HCT116 (cell line): ENCODE results near the gene GPS1. TPM values are rescaled to one million over a fixed set of nuclear protein-coding genes. Genes with fewer than 3 reads are reported as not detected.
A peak's percentile ranks its signal among the peaks of the same experiment; 100 is the strongest.

Source experiments
- ATAC-seq: fragments of 200-7000 bp; cut with Tn5 transposase; 2 replicates; pipeline ENCODE4 v1.9.1; 2020; ENCODE audit warnings: mild to moderate bottlenecking, moderate library complexity
- BruUV-seq: library from RNA; stranded (reverse); fragments of 400-500 nt; replicated peaks from 2 replicates; lab custom pipeline; 2021; lab: Mats Ljungman, UMichigan
- CTCF ChIA-PET: fragments of 300-600 bp; sonication (Branson Sonifier 250); formaldehyde crosslinking; loops from one replicate; lab custom pipeline; 2021; ENCODE audit warnings: antibody characterized with exemption; lab: Charles Lee
- POLR2A ChIA-PET: fragments of 300-600, 350-600 bp; sonication (Branson Sonifier 250); formaldehyde crosslinking; loops from one replicate; lab custom pipeline; 2021; ENCODE audit warnings: antibody characterized with exemption; lab: Charles Lee
- RAD21 ChIA-PET, 2 experiments: fragments of 300-600 bp; sonication (Branson Sonifier 250); formaldehyde crosslinking; loops; one replicate each; lab custom pipeline; 2023; ENCODE audit warnings: low total read pairs in 2 of 2; ENCODE audit not compliant: uncharacterized antibody in 2 of 2, unreplicated experiment in 2 of 2, low non-redundant PET in 1 of 2; lab: Charles Lee
- DNase-seq: peaks from one replicate; pipeline ENCODE4 v3.0.0-alpha.2; 2010; ENCODE audit warnings: low read depth, low spot score
- H2AFZ ChIP-seq: fragments of 200-600 bp; shearing (Covaris generic), sonication (generic); 2 replicates; pipeline ENCODE4 v1.6.1; 2017; ENCODE audit warnings: low read depth, mixed run types, mixed read lengths, antibody characterized with exemption, low read length; ENCODE audit not compliant: poor library complexity, severe bottlenecking
- H3K27ac ChIP-seq: 2 replicates; pipeline ENCODE4 v1.5.1; 2012; ENCODE audit warnings: low read depth, low read length
- H3K27me3 ChIP-seq: fragments of 200-600 bp; sonication (generic); 2 replicates; pipeline ENCODE4 v1.6.1; 2016; ENCODE audit warnings: mixed run types, low read length, mixed read lengths; ENCODE audit not compliant: insufficient read depth
- H3K36me3 ChIP-seq, 2 experiments: fragments of 200-500 bp in 1 of 2; fragments of 200-600 bp in 1 of 2; sonication (Bioruptor generic) in 1 of 2; sonication (generic) in 1 of 2; 2 replicates each; pipeline versions ENCODE4 v1.5.1 to v1.6.1; 2014 to 2016; ENCODE audit warnings: low read length in 2 of 2, inconsistent platforms in 1 of 2, mixed read lengths in 1 of 2, mixed run types in 1 of 2; ENCODE audit not compliant: insufficient read depth in 2 of 2, control insufficient read depth in 1 of 2
- H3K4me1 ChIP-seq, 2 experiments: fragments of 200-600 bp in 1 of 2; sonication (generic) in 1 of 2; 2 replicates each; pipeline versions ENCODE4 v1.5.1 to v1.6.1; 2012 to 2017; ENCODE audit warnings: low read length in 2 of 2, inconsistent platforms in 1 of 2, mild to moderate bottlenecking in 1 of 2, mixed read lengths in 1 of 2, mixed run types in 1 of 2, moderate library complexity in 1 of 2; ENCODE audit not compliant: insufficient read depth in 2 of 2, control insufficient read depth in 1 of 2
- H3K4me2 ChIP-seq: fragments of 200-600 bp; sonication (generic); 2 replicates; pipeline ENCODE4 v1.6.1; 2017; ENCODE audit warnings: mixed run types, low read length, mixed read lengths
- H3K4me3 ChIP-seq, 2 experiments: fragments of 200-600 bp in 1 of 2; sonication (generic) in 1 of 2; replicated peaks in 1 of 2; 2 replicates each; pipeline ENCODE4 v1.5.1; 2011 to 2016; ENCODE audit warnings: low read length in 2 of 2, control low read depth in 1 of 2, low read depth in 1 of 2, mild to moderate bottlenecking in 1 of 2, mixed read lengths in 1 of 2, mixed run types in 1 of 2
- H3K79me2 ChIP-seq: fragments of 200-600 bp; sonication (generic); 2 replicates; pipeline ENCODE4 v1.6.1; 2017; ENCODE audit warnings: mild to moderate bottlenecking, mixed run types, low read length, moderate library complexity, mixed read lengths; ENCODE audit not compliant: insufficient read depth
- H3K9ac ChIP-seq: fragments of 200-600 bp; sonication (generic); 2 replicates; pipeline ENCODE4 v1.6.1; 2016; ENCODE audit warnings: low read length, mixed read lengths
- H3K9me2 ChIP-seq: fragments of 200-600 bp; sonication (generic), shearing (Covaris generic); 2 replicates; pipeline ENCODE4 v1.6.1; 2017; ENCODE audit warnings: mixed run types, mild to moderate bottlenecking, moderate library complexity; ENCODE audit not compliant: insufficient read depth
- H3K9me3 ChIP-seq, 2 experiments: fragments of 200-500 bp in 1 of 2; fragments of 200-600 bp in 1 of 2; sonication (Bioruptor generic) in 1 of 2; sonication (generic) in 1 of 2; 2 replicates each; pipeline ENCODE4 v1.6.1; 2014 to 2017; ENCODE audit warnings: low read length in 2 of 2, mixed read lengths in 2 of 2, inconsistent platforms in 1 of 2, low read depth in 1 of 2, mild to moderate bottlenecking in 1 of 2, mixed run types in 1 of 2, moderate library complexity in 1 of 2; ENCODE audit not compliant: control insufficient read depth in 1 of 2, insufficient read depth in 1 of 2
- H4K20me1 ChIP-seq: fragments of 200-600 bp; sonication (generic), shearing (Covaris generic); 2 replicates; pipeline ENCODE4 v1.6.1; 2017; ENCODE audit warnings: mixed run types, mild to moderate bottlenecking, moderate library complexity; ENCODE audit not compliant: insufficient read depth
- EGR1 ChIP-seq: IDR thresholded peaks from 2 replicates; pipeline ENCODE4 v1.6.1; 2012; ENCODE audit warnings: low read depth
- EZH2 ChIP-seq: fragments of 200-600 bp; sonication (generic); IDR thresholded peaks from 2 replicates; pipeline ENCODE4 v1.6.1; 2017; ENCODE audit warnings: antibody characterized with exemption, mixed run types
- MAX ChIP-seq: IDR thresholded peaks from 2 replicates; pipeline ENCODE4 v1.6.1; 2012
- POLR2A ChIP-seq: IDR thresholded peaks from 2 replicates; pipeline ENCODE4 v1.7.0; 2011; ENCODE audit warnings: borderline replicate concordance; ENCODE audit not compliant: insufficient read depth, insufficient read length; ENCODE audit errors: extremely low read depth
- POLR2AphosphoS5 ChIP-seq: IDR thresholded peaks from 2 replicates; pipeline ENCODE4 v1.6.1; 2011; ENCODE audit warnings: mild to moderate bottlenecking, low read depth, low read length, moderate library complexity
- ZBTB33 ChIP-seq: IDR thresholded peaks from 2 replicates; pipeline ENCODE4 v1.6.1; 2011; ENCODE audit warnings: mild to moderate bottlenecking, low read length, moderate library complexity; ENCODE audit not compliant: insufficient replicate concordance; ENCODE audit errors: extremely low read depth
- intact Hi-C: fragments of 100-400 bp; cut with micrococcal nuclease; formaldehyde crosslinking; loops from 2 replicates; pipeline ENCODE4 v1.10.0; 2022
- total RNA-seq: library from RNA; stranded (reverse); gene quantifications from one replicate; pipeline ENCODE4 v1.2.1, GENCODE V29; 2021; ENCODE audit not compliant: unreplicated experiment

GPS1 gene
- total RNA-seq, 1 experiment from 2014 or later = 205 TPM

GRCh38 chr17:82064433-82065192, 12.9 kb downstream of the GPS1 start:
- Histone ChIP-seq H3K4me2 (peak overlapping the region; percentile 100), H3K27ac (peak overlapping the region; percentile 89)
- BruUV-seq = TSS peak; percentile 64
- POLR2A ChIA-PET = interaction anchor here (0.9 kb wide), 1 partner anchor 34 kb away, joined by 3 read pairs; no protein-coding TSS in a partner anchor
- no peak for TF ChIP-seq ZBTB33
- peak; percentile 35 for TF ChIP-seq POLR2A
- TF ChIP-seq MAX = no peak; the same call in 1 of the 2 replicates
- TF ChIP-seq EZH2 = no peak
- TF ChIP-seq EGR1 = no peak
- TF ChIP-seq POLR2AphosphoS5 = no peak
- TF ChIP-seq, all 23 proteins: peak for 1
- Histone ChIP-seq H3K79me2 (peaks cover 35% of the 10 kb centered on the region), H3K9me3 (no peaks in the 10 kb centered on the region), H3K4me1 (peaks cover 11 to 22% of the 10 kb centered on the region in 2 experiments; a peak in 3 of 4 replicates), H4K20me1 (no peaks in the 10 kb centered on the region), H3K36me3 (peaks cover 15 to 46% of the 10 kb centered on the region in 2 experiments; a peak in 3 of 4 replicates), H3K9me2 (no peaks in the 10 kb centered on the region), H2AFZ (no peak overlapping the region), H3K9ac (peak overlapping the region; percentile 100), H3K4me3 (peak overlapping the region; percentile 96 to 100), H3K27me3 (no peaks in the 10 kb centered on the region)
- ATAC-seq = peak; percentile 62
- ChIA-PET RAD21 (no interaction called here), CTCF (no interaction called here)
- intact Hi-C loops = no loop called here
- DNase-seq = no peak
